KMS-11 (cell line): ENCODE measurements around the gene SPRED2.

Source experiments
- H2AFZ ChIP-seq: fragments of 200-600 bp; sonication (generic); 2 replicates; pipeline ENCODE4 v1.6.1; 2016; ENCODE audit warnings: antibody characterized with exemption, mixed run types, low read depth
- H3K27ac ChIP-seq: fragments of 200-600 bp; sonication (generic); 2 replicates; pipeline ENCODE4 v1.6.1; 2016; ENCODE audit warnings: mild to moderate bottlenecking, mixed run types
- H3K27me3 ChIP-seq: fragments of 200-600 bp; sonication (generic); 2 replicates; pipeline ENCODE4 v1.6.1; 2017; ENCODE audit warnings: mild to moderate bottlenecking, low read depth, mixed run types, moderate library complexity; ENCODE audit not compliant: insufficient read depth
- H3K36me3 ChIP-seq: fragments of 200-600 bp; sonication (generic); 2 replicates; pipeline ENCODE4 v1.6.1; 2017; ENCODE audit warnings: mild to moderate bottlenecking, mixed run types; ENCODE audit not compliant: insufficient read depth
- H3K4me1 ChIP-seq: fragments of 200-600 bp; sonication (generic); 2 replicates; pipeline ENCODE4 v1.6.1; 2016; ENCODE audit warnings: mild to moderate bottlenecking, low read depth, mixed run types; ENCODE audit not compliant: poor library complexity, severe bottlenecking
- H3K4me2 ChIP-seq: fragments of 200-600 bp; sonication (generic); 2 replicates; pipeline ENCODE4 v1.7.0; 2016; ENCODE audit warnings: mild to moderate bottlenecking, mixed run types
- H3K4me3 ChIP-seq: fragments of 200-600 bp; sonication (generic); IDR thresholded peaks from 2 replicates; pipeline ENCODE4 v1.6.1; 2017; ENCODE audit warnings: low read depth, low read length, mixed read lengths; ENCODE audit not compliant: insufficient read depth
- H3K79me2 ChIP-seq: fragments of 200-600 bp; sonication (generic); 2 replicates; pipeline ENCODE4 v1.6.1; 2016; ENCODE audit warnings: low read depth, mixed run types; ENCODE audit not compliant: insufficient read depth
- H3K9ac ChIP-seq: fragments of 200-600 bp; sonication (generic); 2 replicates; pipeline ENCODE4 v1.6.1; 2016; ENCODE audit warnings: mild to moderate bottlenecking, mixed run types
- H4K20me1 ChIP-seq: fragments of 200-600 bp; sonication (generic); 2 replicates; pipeline ENCODE4 v1.6.1; 2016; ENCODE audit warnings: mild to moderate bottlenecking, mixed run types; ENCODE audit not compliant: insufficient read depth
- CTCF ChIP-seq: fragments of 200-600 bp; sonication (generic); conservative IDR thresholded peaks from 2 replicates; pipeline ENCODE4 v1.6.1; 2017; ENCODE audit warnings: low read depth, mild to moderate bottlenecking, antibody characterized with exemption, low read length, moderate library complexity, mixed read lengths

SPRED2 gene

GRCh38 chr2:65347913-65348312, 84.5 kb downstream of the SPRED2 start:
- no peak overlapping the region for H3K4me2 ChIP-seq
- TF ChIP-seq CTCF: no peak
- no peaks in the 10 kb centered on the region for H4K20me1 ChIP-seq
- peaks cover 75% of the 10 kb centered on the region for H3K79me2 ChIP-seq
- no peaks in the 10 kb centered on the region for H3K36me3 ChIP-seq
- peaks cover 37% of the 10 kb centered on the region for H3K4me1 ChIP-seq
- no peak overlapping the region for H2AFZ ChIP-seq
- H3K27me3 ChIP-seq: no peaks in the 10 kb centered on the region
- no peak overlapping the region for H3K27ac ChIP-seq
- H3K4me3 ChIP-seq: no peak overlapping the region
- no peak overlapping the region for H3K9ac ChIP-seq

- Histone ChIP-seq H3K79me2 (peaks cover 56% of the 10 kb centered on the region), H3K9ac (no peak overlapping the region), H3K4me1 (peaks cover 20% of the 10 kb centered on the region), H3K36me3 (no peaks in the 10 kb centered on the region), H3K27me3 (no peaks in the 10 kb centered on the region), H2AFZ (no peak overlapping the region), H3K4me2 (no peak overlapping the region), H3K4me3 (no peak overlapping the region), H3K27ac (no peak overlapping the region), H4K20me1 (no peaks in the 10 kb centered on the region)
- no peak for TF ChIP-seq CTCF
These were observed 86.8 kb downstream of the SPRED2 start for GRCh38 chr2:65345631-65346030.

GRCh38 chr2:65344689-65345088, 87.7 kb downstream of the SPRED2 start:
- Histone ChIP-seq H3K4me3 (no peak overlapping the region), H3K4me2 (no peak overlapping the region), H3K27ac (no peak overlapping the region), H3K79me2 (peaks cover 46% of the 10 kb centered on the region), H4K20me1 (no peaks in the 10 kb centered on the region), H3K36me3 (no peaks in the 10 kb centered on the region), H3K9ac (no peak overlapping the region), H3K27me3 (no peaks in the 10 kb centered on the region), H3K4me1 (peaks cover 11% of the 10 kb centered on the region), H2AFZ (no peak overlapping the region)
- no peak for TF ChIP-seq CTCF

- Histone ChIP-seq H3K4me2 (no peak overlapping the region), H4K20me1 (no peaks in the 10 kb centered on the region), H3K4me3 (no peak overlapping the region), H2AFZ (no peak overlapping the region), H3K27me3 (no peaks in the 10 kb centered on the region), H3K4me1 (peaks cover 6% of the 10 kb centered on the region), H3K36me3 (no peaks in the 10 kb centered on the region), H3K27ac (no peak overlapping the region), H3K9ac (no peak overlapping the region), H3K79me2 (peaks cover 41% of the 10 kb centered on the region)
- TF ChIP-seq CTCF: no peak
These were observed 88.2 kb downstream of the SPRED2 start for GRCh38 chr2:65344182-65344581.
